Prostate gland (tissue), 2 donors: Measurements from ENCODE around the gene ZNF491. TPM values are rescaled to one million over a fixed set of nuclear protein-coding genes. Genes with fewer than 3 reads are reported as not detected.

ENCODE experiments used
- DNase-seq: peaks from one replicate; pipeline ENCODE4 v3.0.0-alpha.2; 2019; ENCODE audit warnings: low spot score
- H3K27ac ChIP-seq, 2 donors: fragments of 200-600 bp; sonication (generic); 2 replicates each; pipeline ENCODE4 v1.5.1; 2017 to 2019
- H3K27me3 ChIP-seq: fragments of 200-600 bp; sonication (generic); replicated peaks from 2 replicates; pipeline ENCODE4 v1.5.1; 2019; ENCODE audit not compliant: insufficient read depth
- H3K36me3 ChIP-seq, 2 donors: fragments of 200-600 bp; sonication (generic); 1 replicate in 1 of 2; 2 replicates in 1 of 2; pipeline versions ENCODE4 v1.5.1 to v1.8.1; 2017 to 2019
- H3K4me1 ChIP-seq: fragments of 200-600 bp; sonication (generic); replicated peaks from 2 replicates; pipeline ENCODE4 v1.5.1; 2019
- H3K4me3 ChIP-seq, 2 donors: fragments of 200-600 bp; sonication (generic); 2 replicates each; pipeline ENCODE4 v1.5.1; 2017 to 2019
- H3K9me3 ChIP-seq: fragments of 200-600 bp; sonication (generic); 2 replicates; pipeline ENCODE4 v1.5.1; 2017
- CTCF ChIP-seq, 4 experiments: fragments of 200-600 bp in 2 of 4; fragments of 450-650 bp in 2 of 4; sonication (generic) in 2 of 4; IDR thresholded peaks; 1 replicate in 3 of 4; 2 replicates in 1 of 4; pipeline ENCODE4 v1.5.1; 2016 to 2019; ENCODE audit warnings: antibody characterized with exemption in 4 of 4, mild to moderate bottlenecking in 2 of 4, moderate library complexity in 2 of 4
- POLR2A ChIP-seq: fragments of 450-650 bp; IDR thresholded peaks from one replicate; pipeline ENCODE4 v1.6.1; 2016; ENCODE audit warnings: antibody characterized with exemption, mild to moderate bottlenecking
- POLR2AphosphoS5 ChIP-seq: sonication (generic); formaldehyde crosslinking; IDR thresholded peaks from one replicate; pipeline ENCODE4 v1.6.1; 2017; ENCODE audit warnings: antibody characterized with exemption
- WGBS: methylation state at CpG from one replicate; pipeline ENCODE4 v1.1.5; 2018; 5-methylcytosine and 5-hydroxymethylcytosine counted together
- intact Hi-C: fragments of 100-400 bp; cut with DNase I; formaldehyde crosslinking; loops from one replicate; pipeline ENCODE4 v1.14.2; 2022
- total RNA-seq, 2 donors: library from RNA; depleted of rRNA; stranded (reverse); fragments of >200 nt; gene quantifications; one replicate each; pipeline ENCODE4 v1.1.0, GENCODE V29; 2016

ZNF491 gene
- total RNA-seq, 2 donors from 2014 or later: 1.6 to 2.3 TPM

- Histone ChIP-seq H3K4me3 (no peak overlapping the region), H3K9me3 (no peaks in the 10 kb centered on the region), H3K36me3 (no peaks in the 10 kb centered on the region), H3K4me1 (peaks cover 4% of the 10 kb centered on the region), H3K27me3 (no peaks in the 10 kb centered on the region), H3K27ac (no peak overlapping the region)
- intact Hi-C loops: no loop called here
- no peak for DNase-seq
- no peak for TF ChIP-seq POLR2AphosphoS5
- no peak for TF ChIP-seq CTCF (IDR thresholded peaks at IDR 0.05)
- TF ChIP-seq POLR2A: no peak
Observed at GRCh38 chr19:11792942-11793341, 5.4 kb upstream of the ZNF491 start.

- Histone ChIP-seq H3K4me3 (no peak overlapping the region), H3K27me3 (no peaks in the 10 kb centered on the region), H3K9me3 (no peaks in the 10 kb centered on the region), H3K27ac (peak overlapping the region in 1 of 2 donors; percentile 81), H3K36me3 (no peaks in the 10 kb centered on the region), H3K4me1 (peaks cover 8% of the 10 kb centered on the region)
- TF ChIP-seq POLR2A (no peak), POLR2AphosphoS5 (peak; percentile 87), CTCF (IDR thresholded peaks at IDR 0.05) (peak; percentile 72 to 91 (median 86))
- intact Hi-C loops: loop anchor here (5.0 kb wide), 1 partner anchor 345 kb away; the partner anchor contains the start of gene ZNF20
- 4% methylated on average over 8 of the region's 8 CpGs for WGBS
- peak; percentile 92 for DNase-seq
Observed at GRCh38 chr19:11797491-11797890, 832 bp upstream of the ZNF491 start.

GRCh38 chr19:11806354-11807098 is 8.2 kb downstream of the ZNF491 start:
- peaks cover 0 to 6% of the 10 kb centered on the region in 2 donors for H3K36me3 ChIP-seq
- TF ChIP-seq CTCF (IDR thresholded peaks at IDR 0.05) (no peak), POLR2AphosphoS5 (no peak), POLR2A (no peak)
- H3K4me1 ChIP-seq: no peaks in the 10 kb centered on the region
- DNase-seq: no peak
- intact Hi-C loops: no loop called here
- 94% methylated on average over 11 of the region's 11 CpGs for WGBS
- H3K27me3 ChIP-seq: no peaks in the 10 kb centered on the region
- H3K4me3 ChIP-seq: no peak overlapping the region
- H3K27ac ChIP-seq: no peak overlapping the region
- H3K9me3 ChIP-seq: no peaks in the 10 kb centered on the region

- H3K27ac ChIP-seq: no peak overlapping the region
- H3K9me3 ChIP-seq: no peaks in the 10 kb centered on the region
- 93% methylated on average over 2 of the region's 2 CpGs for WGBS
- H3K4me1 ChIP-seq: no peaks in the 10 kb centered on the region
- TF ChIP-seq POLR2A: no peak
- TF ChIP-seq POLR2AphosphoS5: no peak
- TF ChIP-seq CTCF (IDR thresholded peaks at IDR 0.05): no peak
- peaks cover 0 to 6% of the 10 kb centered on the region in 2 donors for H3K36me3 ChIP-seq
- no peaks in the 10 kb centered on the region for H3K27me3 ChIP-seq
- intact Hi-C loops: no loop called here
- no peak overlapping the region for H3K4me3 ChIP-seq
- DNase-seq: no peak
Observed at GRCh38 chr19:11807099-11807380, 8.7 kb downstream of the ZNF491 start.

GRCh38 chr19:11813703-11814028 is 15.3 kb downstream of the ZNF491 start:
- no peak for DNase-seq
- 2% methylated on average over 6 of the region's 6 CpGs for WGBS
- no peaks in the 10 kb centered on the region for H3K9me3 ChIP-seq
- H3K27me3 ChIP-seq: no peaks in the 10 kb centered on the region
- intact Hi-C loops: no loop called here
- H3K4me3 ChIP-seq: peak overlapping the region; percentile 77 to 92
- TF ChIP-seq POLR2AphosphoS5 (no peak), CTCF (IDR thresholded peaks at IDR 0.05) (no peak), POLR2A (no peak)
- H3K27ac ChIP-seq: peak overlapping the region; percentile 91 to 95
- no peaks in the 10 kb centered on the region for H3K36me3 ChIP-seq
- no peaks in the 10 kb centered on the region for H3K4me1 ChIP-seq
